Endothelial cell of umbilical vein (primary cell): ENCODE results near the gene NYAP1.

Experiments
- CTCF ChIP-seq, 2 donors: IDR thresholded peaks; 1 replicate in 1 of 2; 2 replicates in 1 of 2; pipeline ENCODE4 v1.5.1; 2011; ENCODE audit warnings: low read length in 2 of 2, mild to moderate bottlenecking in 2 of 2, moderate library complexity in 2 of 2, control low read depth in 1 of 2, inconsistent platforms in 1 of 2, low read depth in 1 of 2; ENCODE audit not compliant: insufficient read depth in 1 of 2; ENCODE audit errors: extremely low read depth in 1 of 2
- EZH2 ChIP-seq: IDR thresholded peaks from 2 replicates; pipeline ENCODE4 v1.6.1; 2012; ENCODE audit warnings: borderline replicate concordance, low read depth, mild to moderate bottlenecking, moderate library complexity, low read length, inconsistent platforms; ENCODE audit not compliant: severe bottlenecking
- FOS ChIP-seq: IDR thresholded peaks from 2 replicates; pipeline ENCODE4 v1.6.1; 2011; ENCODE audit warnings: mild to moderate bottlenecking, low read length, moderate library complexity, borderline replicate concordance; ENCODE audit not compliant: insufficient read depth
- GATA2 ChIP-seq: IDR thresholded peaks from 2 replicates; pipeline ENCODE4 v1.7.0; 2011; ENCODE audit warnings: low read depth, mild to moderate bottlenecking, moderate library complexity, mixed read lengths, low read length; ENCODE audit not compliant: insufficient read length, insufficient read depth
- JUN ChIP-seq: IDR thresholded peaks from 2 replicates; pipeline ENCODE4 v1.6.1; 2011; ENCODE audit warnings: borderline replicate concordance, low read depth; ENCODE audit not compliant: insufficient read length, insufficient read depth
- MAX ChIP-seq: IDR thresholded peaks from 2 replicates; pipeline ENCODE4 v1.6.1; 2011; ENCODE audit not compliant: insufficient read depth, insufficient read length
- MYC ChIP-seq: IDR thresholded peaks from one replicate; pipeline ENCODE4 v1.6.1; 2011; ENCODE audit warnings: mild to moderate bottlenecking, low read depth, low read length
- POLR2A ChIP-seq: IDR thresholded peaks from 2 replicates; pipeline ENCODE4 v1.6.1; 2012; ENCODE audit warnings: low read depth, mild to moderate bottlenecking, control low read depth, low read length
- POLR2AphosphoS5 ChIP-seq: IDR thresholded peaks from 2 replicates; pipeline ENCODE4 v1.6.1; 2012; ENCODE audit warnings: low read depth, mild to moderate bottlenecking, control low read depth, low read length, moderate library complexity; ENCODE audit not compliant: insufficient read depth

- TF ChIP-seq EZH2 (no peak), CTCF (IDR thresholded peaks at IDR 0.05; ENCODE audit: extremely low read depth in 1 of 2, insufficient read depth in 1 of 2, low read depth in 1 of 2, low read length in 2 of 2) (no peak), MAX (no peak), POLR2AphosphoS5 (no peak), POLR2A (no peak), JUN (no peak), MYC (no peak), GATA2 (no peak), FOS (no peak)
These were observed 18.9 kb upstream of the NYAP1 start for GRCh38 chr7:100464791-100465190.
